HG02571 (cell line): Measurements from ENCODE around the gene HTR4.

ENCODE experiments used
- ATAC-seq: cut with Tn5 transposase; IDR thresholded peaks from one replicate; pipeline ENCODE4 v1.9.1; 2021; ENCODE audit warnings: mild to moderate bottlenecking, moderate library complexity; ENCODE audit not compliant: unreplicated experiment

Gene HTR4

GRCh38 chr5:148665431-148665830 lies 11.1 kb upstream of the HTR4 start:
- ATAC-seq = no peak

- no peak for ATAC-seq
Measured at GRCh38 chr5:148663509-148663908, 9.2 kb upstream of the HTR4 start.

GRCh38 chr5:148660346-148660660 lies 6.0 kb upstream of the HTR4 start:
- no peak for ATAC-seq

GRCh38 chr5:148659641-148660345 lies 5.5 kb upstream of the HTR4 start:
- ATAC-seq = no peak

GRCh38 chr5:148653291-148653835 lies 964 bp downstream of the HTR4 start:
- no peak for ATAC-seq

GRCh38 chr5:148651528-148651927 lies 2.8 kb downstream of the HTR4 start:
- ATAC-seq = no peak

- ATAC-seq = no peak
Measured at GRCh38 chr5:148645527-148645926, 8.8 kb downstream of the HTR4 start.

- ATAC-seq = no peak
Measured at GRCh38 chr5:148641735-148642134, 12.6 kb downstream of the HTR4 start.

GRCh38 chr5:148640471-148640870 lies 13.9 kb downstream of the HTR4 start:
- no peak for ATAC-seq

GRCh38 chr5:148639081-148639480 lies 15.2 kb downstream of the HTR4 start:
- ATAC-seq = no peak

GRCh38 chr5:148636353-148636752 lies 18.0 kb downstream of the HTR4 start:
- no peak for ATAC-seq

- ATAC-seq = no peak
Measured at GRCh38 chr5:148635321-148636083, 18.8 kb downstream of the HTR4 start.

- ATAC-seq = no peak
Measured at GRCh38 chr5:148633067-148633377, 21.3 kb downstream of the HTR4 start.

GRCh38 chr5:148632255-148633066 lies 21.9 kb downstream of the HTR4 start:
- ATAC-seq = no peak

- ATAC-seq = no peak
Measured at GRCh38 chr5:148626986-148627385, 27.3 kb downstream of the HTR4 start.

GRCh38 chr5:148626081-148626613 lies 28.2 kb downstream of the HTR4 start:
- ATAC-seq = no peak

- ATAC-seq = no peak
Measured at GRCh38 chr5:148625250-148625649, 29.1 kb downstream of the HTR4 start.

- no peak for ATAC-seq
Measured at GRCh38 chr5:148623741-148624140, 30.6 kb downstream of the HTR4 start.

- ATAC-seq = no peak
Measured at GRCh38 chr5:148623101-148623500, 31.2 kb downstream of the HTR4 start.

GRCh38 chr5:148620696-148621095 lies 33.6 kb downstream of the HTR4 start:
- no peak for ATAC-seq

GRCh38 chr5:148620091-148620490 lies 34.2 kb downstream of the HTR4 start:
- no peak for ATAC-seq
